ENCODE results near the gene ZMIZ1.
A peak's percentile ranks its signal among the peaks of the same experiment; 100 is the strongest.

Gene ZMIZ1

GRCh38 chr10:79067241-79068202, 1.2 kb upstream of the ZMIZ1 start:
- DNase-seq: peak; percentile 98

DNA sequence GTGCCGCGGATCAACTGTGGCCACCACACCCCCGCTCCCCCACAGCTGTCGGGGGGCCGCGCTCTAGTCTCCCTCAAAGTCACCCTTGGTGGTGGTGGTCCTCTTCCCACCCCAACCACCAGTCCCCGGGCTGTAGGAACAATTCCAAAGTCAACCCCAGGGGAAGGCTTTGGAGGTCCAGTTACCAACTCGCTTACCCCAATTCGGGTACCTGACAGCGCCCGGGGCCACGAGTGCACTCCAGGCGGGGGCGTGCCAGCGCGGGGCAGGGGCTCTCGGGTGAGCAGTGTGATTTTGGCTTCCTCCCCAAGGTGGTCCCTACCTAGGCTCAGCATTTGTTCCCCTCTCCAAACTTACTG, 584 bp upstream of the ZMIZ1 start:
- DNase-seq: no peak

GRCh38 chr10:79069325-79070080, 737 bp downstream of the ZMIZ1 start:
- DNase-seq: peak; percentile 75

DNA sequence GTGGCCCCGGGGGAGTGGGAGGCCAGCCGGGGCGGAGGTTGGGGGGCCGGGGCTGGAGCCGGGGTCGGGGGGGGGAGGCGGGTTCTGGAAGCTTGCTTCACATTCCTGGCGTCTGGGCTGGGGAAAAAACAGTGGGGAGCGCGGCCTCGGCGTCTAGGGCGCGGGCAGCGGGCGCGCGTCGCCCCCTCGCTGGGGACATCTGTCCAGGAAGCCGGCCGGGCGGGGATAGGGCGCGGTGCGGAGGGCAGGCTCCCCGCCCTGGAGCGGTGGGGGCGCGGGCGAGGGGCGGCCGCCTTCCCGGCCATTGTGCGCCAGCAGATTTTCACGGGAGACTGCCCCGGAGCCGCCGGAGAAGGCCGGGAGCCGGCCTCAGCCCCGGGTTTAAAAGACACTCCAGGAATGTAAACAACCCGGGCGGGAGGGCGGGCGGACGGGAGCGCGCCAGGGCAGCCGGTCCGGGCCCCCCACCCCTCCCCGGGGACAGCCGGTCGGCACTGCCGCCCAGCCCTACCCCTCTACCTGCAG, 1.4 kb downstream of the ZMIZ1 start:
- peak; percentile 76 for DNase-seq

DNA sequence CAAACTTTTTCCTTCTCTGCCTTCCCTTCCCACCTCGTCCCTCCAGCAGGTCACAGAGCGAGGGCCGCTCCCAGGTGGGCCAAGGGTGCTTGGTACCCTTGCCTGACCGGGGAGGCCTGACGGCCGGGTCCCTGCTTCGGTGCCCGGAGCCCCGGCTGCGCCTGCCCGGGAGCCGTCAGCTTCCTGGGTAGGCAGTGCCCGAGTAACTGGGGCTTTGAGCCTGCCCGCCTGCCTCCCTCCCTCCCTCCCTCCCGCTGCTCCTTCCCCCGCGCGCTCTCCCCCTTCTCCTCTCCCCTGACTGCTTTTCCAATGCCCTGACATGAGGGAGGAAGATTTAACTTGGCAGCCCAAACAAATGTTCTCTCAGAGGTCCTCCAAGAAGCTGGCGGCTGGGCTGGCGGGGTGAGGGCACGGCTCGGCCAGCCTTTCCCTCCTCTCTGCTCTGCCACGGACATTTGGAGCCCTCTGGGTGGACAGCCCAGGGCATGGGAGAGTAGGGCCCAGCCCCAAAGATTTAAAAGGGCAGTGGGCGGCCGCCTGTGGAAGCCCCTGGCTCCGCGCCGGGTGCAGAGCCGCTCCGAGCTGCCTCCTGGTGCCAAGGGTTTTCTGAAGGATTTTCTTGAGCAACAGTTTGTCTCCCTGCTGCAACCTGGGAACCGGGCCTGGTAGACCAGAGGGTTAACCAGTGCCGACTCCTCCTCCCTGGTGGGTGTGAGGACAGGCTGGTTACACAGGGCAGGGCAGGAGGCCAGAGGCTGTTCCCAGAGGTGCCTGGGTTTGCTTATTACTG, 2.0 kb downstream of the ZMIZ1 start:
- DNase-seq: peak; percentile 87

- no peak for DNase-seq
These were observed 2.7 kb downstream of the ZMIZ1 start for GRCh38 chr10:79071396-79071923.

- DNase-seq: no peak
These were observed 3.3 kb downstream of the ZMIZ1 start for GRCh38 chr10:79072041-79072441.

DNA sequence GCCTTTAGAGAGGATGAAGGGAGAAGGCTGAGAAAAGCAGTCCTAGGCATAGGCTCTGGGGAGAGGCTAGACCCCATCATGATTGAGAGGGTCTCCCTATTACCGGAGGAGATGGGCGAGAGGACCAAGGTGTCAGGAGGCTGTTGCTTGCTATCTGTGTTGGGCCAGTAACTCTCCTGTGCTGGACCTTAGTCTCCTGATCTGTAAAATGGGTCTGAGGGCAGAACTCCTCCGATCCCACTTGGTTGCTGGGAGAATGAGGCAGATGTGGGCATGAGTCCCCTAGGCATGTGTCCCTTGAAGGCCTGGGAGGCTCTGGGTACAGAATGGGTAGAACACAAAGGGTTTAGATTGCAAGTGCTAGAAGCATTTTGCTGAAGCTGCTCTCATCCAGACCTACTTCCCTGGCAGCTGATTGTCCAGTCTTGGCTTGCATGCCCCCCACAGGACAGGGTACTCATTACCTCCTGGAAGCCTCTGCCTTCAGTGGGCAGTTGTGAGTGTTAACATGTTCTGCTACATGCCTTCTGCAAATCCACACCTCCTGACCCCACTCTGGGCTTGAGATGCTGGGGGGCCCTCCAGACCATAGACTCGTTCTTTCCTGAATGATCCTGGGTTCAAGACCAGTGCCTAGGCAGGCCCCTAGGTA, 4.4 kb downstream of the ZMIZ1 start:
- DNase-seq: no peak

DNA sequence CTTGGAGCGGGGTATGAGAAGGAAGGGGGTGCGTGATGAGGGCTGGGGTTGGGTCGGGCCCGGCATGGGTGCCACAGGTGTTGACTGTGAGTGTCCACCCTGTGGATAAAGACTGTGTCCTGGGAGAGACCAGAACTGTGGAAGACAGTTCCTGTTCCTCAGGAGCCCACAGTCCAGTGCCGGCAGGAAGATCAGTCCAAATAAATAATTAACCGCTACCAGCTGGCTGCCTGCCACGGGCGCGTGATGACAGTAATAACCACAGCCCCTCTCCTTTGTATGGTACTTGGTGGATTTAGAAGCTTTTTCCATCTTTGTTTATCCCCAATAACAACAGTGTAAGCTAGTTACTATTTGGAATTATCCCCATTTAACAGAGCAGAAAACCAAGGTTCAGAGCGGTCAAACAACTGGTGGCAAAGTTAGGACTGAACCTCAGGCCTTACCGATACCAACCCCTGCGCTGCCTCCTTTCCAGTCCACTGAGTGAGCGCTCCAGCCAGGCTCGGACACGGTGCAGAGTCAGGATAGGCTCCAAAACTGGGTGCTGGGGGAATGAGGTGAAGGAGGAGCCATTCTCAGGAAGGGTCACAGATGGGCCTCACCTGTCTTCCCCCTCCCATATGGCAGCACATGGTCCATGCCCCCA, 5.1 kb downstream of the ZMIZ1 start:
- DNase-seq: no peak

DNA sequence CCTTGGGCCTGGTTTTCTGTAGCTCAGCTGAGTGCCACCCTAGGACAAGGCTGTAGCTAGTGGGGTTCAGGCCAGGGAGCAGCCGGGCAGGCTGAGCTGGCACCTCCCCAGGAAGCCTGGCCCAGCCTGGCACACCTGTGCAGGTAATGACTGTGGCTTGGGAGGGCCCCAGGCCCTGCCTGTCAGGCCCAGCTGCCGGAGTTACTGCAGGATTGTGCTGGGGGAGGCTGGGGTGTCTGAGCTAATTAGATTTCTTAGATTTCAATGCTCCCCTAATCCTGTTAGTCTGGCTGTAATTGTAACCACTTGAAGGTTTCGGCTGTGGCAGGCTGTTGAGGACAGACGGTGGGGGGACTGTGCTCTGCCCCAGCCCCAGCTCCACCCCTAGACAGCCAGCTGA, 6.0 kb downstream of the ZMIZ1 start:
- DNase-seq: no peak

DNA sequence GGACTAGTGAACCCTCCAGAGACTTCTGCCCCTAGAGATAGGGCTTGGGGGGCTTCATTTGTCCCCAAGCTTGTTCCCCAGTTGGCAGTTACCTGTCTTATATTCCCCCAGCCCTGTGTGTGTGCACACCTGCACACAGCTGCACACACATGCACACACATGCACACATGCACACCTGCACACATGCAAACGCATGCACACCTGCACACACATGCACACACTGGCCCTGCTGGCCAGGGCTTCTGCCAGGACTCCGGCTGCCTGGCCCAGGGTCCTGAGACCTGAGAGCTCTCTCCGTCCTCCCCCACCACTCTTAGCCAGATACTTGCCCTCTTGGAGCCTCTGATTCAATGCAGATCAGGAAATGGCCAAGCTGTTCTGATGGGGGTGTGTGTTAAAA, 6.7 kb downstream of the ZMIZ1 start:
- no peak for DNase-seq

GRCh38 chr10:79077488-79078173, 8.9 kb downstream of the ZMIZ1 start:
- DNase-seq: no peak

GRCh38 chr10:79078367-79079053, 9.7 kb downstream of the ZMIZ1 start:
- DNase-seq: no peak

DNA sequence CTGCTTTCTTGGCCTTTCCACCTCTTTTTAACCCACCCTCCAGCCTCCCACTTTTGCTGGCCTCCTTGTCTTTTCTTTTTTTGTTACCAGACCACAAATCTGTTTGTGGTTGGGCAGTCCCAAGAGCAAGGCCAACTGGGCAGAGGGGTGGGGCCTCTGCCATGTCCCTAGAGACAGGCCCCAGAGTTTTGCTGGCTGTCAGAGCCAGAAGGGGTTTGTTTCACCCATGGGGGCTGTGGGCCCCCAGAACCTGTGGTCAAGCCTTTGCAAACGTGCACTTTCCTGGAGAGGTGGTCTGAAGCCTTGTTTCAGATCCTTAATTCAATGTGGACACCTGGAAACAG, 10.3 kb downstream of the ZMIZ1 start:
- no peak for DNase-seq

GRCh38 chr10:79079490-79080355, 11.0 kb downstream of the ZMIZ1 start:
- DNase-seq: no peak

DNA sequence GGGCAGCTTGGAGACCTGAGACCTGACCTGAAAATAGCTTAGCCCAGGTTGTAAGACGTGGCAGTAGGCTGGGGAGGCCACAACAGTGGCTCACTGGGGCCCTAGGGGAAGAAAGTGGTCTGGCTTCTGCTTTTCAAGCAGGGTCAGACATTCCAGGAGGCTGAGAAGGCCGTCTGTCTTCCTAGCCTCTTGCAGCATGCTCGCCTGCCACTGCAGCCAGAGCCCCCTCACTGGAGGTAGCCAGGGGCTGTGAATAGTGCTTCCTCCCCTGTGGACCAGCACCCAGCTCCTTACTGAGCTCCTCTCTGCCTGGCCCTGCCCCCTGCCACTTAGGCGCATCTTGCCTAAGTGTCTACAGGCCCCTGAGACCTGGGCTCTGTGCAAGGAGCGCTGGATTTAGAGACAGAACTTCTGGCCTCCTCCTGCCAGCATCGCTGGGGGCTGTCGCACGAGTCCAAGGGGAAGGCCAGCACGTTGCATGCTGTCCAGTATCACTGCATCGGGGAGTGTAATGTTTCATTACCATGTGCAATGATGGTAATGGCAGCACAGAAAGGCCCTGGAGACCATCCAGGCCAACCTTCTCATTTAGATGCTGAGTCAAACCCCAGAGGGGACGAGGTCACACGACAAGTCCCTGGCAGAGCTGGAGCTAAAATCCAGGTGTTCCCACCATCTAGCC, 12.7 kb downstream of the ZMIZ1 start:
- no peak for DNase-seq

DNA sequence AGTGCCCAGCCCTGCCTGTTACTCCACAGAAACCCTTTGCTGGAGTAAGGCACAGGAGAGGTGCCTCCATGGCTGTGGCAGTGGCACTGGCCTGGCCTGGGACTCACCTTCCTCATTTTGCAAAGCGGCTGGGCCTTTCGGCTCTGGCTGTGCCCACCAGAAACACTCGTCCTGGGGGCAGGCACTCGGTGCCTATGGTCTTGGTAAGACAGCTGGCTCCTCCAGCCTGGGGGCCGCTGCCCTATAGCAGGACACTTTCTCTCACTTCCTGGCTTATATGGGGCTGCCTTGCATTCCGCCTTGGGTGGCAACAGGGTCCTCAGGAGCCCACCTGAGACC, 13.2 kb downstream of the ZMIZ1 start:
- DNase-seq: no peak

- no peak for DNase-seq
These were observed 14.1 kb downstream of the ZMIZ1 start for GRCh38 chr10:79082631-79083596.
